DMS79 treated with DMSO at 0.1 percent for 48 hours (cell line): ENCODE measurements around the gene SBF1.
"Not testable (repeated sequence)": the region's sequence is repeated elsewhere in the genome, so short reads cannot be mapped to it uniquely, and the experiment has no call there.

Experiments
- DNase-seq: peaks from one replicate; lab custom pipeline; 2025; lab: John Stamatoyannopoulos, UW

The SBF1 gene

DNA sequence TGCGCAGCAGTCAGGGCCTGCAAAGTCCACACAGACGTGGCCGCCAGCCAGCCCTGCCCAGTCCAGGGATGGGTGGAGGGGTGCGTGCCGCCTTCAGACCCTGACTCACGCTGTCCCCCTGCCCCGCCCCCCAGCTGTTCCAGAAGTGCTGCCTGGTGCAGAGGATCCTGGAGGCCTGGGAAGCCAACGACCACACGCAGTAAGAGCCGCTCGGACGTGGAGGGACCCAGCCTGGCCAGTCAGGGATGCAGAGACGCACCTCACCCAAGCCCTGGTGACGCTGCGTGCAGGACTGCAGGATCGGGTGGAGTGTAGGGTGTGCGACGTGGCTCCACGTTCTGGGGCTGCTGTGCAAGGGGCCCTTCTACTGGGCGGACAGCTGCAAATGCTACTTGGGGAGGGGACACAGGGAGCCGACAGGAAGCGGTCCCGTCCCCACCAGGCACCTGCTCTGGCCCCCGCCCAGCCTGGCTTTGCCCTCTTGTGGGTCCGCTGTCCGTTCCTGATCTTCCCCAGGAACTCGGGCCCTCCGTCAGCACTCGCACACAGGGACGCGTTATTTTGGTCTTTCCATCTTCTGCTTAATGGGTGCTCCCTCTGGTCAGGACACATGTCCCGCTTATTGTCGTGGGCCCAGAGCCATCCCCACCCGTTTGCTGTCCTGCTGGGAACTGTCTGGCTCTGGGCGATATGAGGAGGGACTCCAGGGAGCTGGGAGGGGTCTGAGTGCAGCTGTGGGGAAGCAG, 42.5 kb downstream of the SBF1 start:
- no peak for DNase-seq

DNA sequence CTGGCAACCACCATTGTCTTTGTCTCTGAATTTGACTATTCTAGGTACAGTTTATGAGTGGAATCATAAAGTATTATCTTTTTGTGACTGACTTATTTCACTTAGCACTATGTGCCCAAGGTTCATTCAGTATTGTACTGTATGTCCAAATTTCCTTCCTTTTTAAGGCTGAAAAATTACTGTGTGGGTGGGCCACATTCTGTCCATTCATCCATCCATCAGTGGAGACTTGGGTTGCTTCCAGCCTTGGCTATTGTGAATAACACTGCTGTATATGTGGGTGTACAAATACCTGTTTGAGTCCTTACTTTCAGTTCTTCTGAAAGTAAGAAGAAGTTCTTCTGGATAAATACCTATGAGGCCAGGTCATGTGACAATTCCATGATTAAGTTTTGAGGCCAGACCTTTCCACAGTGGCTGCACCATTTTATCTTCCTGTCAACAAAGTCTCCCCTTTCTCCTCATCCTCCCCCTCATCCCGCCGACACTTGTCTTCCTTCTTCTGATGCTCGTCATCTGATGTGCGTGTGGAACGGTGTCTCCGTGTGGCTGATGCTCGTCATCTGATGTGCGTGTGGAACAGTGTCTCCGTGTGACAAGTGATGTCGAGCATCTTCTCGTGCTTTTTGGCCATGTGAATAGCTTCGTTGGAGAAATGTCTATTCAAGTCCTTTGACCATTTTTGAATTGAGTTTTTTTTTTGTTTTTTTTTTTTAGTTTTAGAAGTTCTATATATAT, 49.5 kb downstream of the SBF1 start:
- no peak for DNase-seq

DNA sequence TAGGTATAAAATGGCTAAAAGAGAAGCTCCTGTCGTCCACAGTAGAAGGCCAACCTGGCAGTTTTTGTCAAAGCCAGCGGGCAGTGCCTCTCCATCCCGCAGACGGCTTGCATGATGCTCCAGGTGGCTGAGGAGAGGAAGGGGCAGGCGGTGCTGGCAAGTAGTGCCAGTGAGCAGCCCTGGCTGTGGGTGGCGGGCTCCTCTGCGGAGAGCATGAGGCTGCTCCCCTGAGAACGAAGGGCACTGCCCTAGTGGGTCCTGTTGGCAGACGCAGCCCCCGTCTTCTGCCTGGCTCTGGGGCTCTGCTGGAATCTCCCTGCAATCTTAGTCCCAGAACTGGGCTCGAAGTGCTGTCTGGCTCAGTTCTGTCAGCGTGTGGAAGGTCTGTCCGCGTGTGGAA, 50.9 kb downstream of the SBF1 start:
- DNase-seq, result no peak

DNA sequence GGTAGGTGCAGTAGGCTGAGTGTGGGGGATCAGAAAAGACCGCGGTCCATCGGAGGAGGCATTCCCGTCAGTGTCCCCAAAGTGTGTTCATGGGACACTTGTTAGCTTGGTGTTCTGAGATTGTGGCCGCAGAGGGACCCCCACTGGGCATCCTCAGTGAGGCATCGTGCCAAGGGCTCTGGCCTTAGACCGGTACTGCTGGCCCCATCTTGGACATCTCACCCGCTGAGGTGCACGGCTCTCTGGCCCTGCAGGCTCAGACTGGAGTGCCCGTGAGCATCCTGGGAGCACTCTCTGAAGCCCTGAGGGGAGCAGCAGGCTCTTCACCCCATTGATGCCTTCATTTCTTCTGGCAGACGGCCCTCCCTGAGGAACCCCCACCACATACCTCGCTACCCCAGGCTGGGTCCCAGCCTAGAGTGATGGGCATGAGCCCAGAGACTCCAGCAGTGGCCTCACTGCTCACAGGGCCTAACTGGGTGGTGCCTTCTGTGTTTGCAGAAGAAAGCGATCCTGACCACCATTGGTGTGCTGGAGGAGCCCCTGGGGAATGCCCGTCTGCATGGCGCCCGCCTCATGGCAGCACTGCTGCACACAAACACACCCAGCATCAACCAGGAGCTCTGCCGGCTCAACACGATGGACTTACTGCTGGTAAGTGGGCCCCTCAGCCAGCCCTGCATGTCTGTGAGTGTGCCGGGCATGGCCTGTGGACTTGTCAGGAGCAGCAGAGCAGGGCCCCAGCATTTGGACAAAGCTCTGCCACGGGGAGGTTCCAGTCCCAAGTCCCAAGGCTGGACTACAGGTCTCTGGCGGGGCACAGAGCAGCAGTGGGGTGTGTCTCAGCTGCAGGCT, 51.6 kb downstream of the SBF1 start:
- no peak for DNase-seq

DNA sequence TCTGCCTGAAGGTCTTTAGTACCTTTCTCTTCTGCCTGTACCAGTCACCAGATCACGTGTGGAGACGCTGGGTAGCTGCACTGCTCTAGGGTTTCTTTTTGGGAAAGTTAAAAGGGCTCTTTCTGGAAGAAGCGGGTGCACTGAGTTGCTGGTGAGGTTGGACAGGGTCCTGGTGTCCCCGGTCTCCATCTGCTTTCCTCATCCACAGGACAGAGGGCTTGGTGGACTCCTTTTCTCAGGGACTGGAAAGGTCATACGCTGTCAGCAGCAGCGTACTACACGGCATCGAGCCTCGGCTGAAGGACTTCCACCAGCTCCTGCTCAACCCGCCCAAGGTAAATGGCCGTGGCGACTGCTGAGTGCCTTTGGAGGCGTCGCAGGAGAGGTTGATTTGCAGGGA, 52.8 kb downstream of the SBF1 start:
- DNase-seq, result no peak

DNA sequence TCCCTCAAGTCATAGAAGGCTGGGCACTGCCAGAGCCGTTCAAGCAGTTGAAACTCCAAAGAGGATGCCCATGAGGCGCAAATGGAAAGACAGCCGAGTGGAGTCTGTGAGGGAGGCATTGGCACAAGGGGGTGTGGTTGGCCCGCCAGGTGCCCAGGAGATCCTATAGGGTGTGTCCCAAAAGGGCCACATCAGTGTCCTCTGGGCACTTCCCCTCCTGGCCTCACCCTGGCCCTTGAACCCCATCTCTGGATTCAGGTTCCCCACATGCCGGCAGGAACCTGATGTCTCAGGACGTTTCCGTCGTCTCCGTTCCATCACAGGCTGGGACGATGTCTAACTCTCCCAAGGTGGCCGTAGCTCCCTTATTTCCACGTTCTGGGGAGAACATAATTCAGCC, 54.3 kb downstream of the SBF1 start:
- DNase-seq, result no peak

DNA sequence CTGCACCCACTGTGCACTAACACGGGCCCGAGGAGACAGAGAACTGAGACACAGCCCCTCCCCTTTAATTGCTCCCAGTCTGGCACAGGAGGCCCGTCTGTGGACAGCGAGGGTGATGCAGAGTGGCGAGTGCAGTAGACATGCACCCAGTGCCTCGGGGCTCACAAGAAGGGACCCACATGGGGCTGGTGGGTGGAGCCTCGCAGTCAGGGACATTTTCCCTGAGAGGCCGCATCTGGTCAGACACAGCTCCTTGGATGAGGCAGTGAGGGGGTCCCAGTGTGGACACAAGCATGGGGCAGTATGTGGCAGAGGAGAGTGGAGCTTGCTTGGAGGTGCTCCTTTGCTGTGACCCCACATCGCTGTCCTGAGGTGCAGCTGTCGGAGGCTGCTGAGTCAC, 54.8 kb downstream of the SBF1 start:
- DNase-seq, result no peak

DNA sequence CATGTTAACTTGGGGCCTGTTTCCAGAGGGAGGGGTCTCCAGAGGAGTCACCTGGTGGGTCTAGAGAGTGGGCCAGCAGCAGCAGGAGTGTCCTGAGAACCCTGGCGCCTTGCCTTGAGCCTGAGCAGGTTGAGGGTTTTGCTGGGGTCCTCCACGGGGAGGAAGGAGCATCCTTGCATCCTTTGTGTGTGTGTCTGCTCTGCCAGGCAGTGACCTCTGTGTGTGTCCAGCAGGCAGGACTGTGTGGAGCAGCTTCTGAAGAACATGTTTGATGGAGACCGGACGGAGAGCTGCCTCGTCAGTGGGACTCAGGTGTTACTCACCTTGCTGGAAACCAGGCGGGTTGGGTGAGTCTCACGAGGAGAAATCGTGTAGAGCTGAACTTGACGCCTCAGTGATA, 55.7 kb downstream of the SBF1 start:
- DNase-seq, result no peak

DNA sequence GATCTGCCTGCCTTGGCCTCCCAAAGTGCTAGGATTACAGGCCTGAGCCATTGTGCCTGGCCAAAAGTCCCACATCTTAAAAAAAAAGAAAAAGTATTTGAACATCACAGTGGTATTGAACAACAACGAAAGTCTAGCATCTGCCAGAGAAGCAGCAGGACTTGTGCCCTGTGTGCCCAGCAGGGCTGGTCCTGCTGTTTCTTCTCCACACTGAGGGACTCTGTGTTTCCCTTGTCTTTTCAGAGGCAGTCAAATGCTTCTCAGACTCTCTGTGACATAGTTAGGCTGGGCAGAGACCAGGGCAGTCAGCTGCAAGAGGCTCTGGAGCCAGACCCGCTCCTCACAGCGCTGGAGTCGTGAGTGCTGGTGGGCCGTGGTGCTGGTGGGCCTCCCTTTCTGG, 56.2 kb downstream of the SBF1 start:
- DNase-seq, result no peak

DNA sequence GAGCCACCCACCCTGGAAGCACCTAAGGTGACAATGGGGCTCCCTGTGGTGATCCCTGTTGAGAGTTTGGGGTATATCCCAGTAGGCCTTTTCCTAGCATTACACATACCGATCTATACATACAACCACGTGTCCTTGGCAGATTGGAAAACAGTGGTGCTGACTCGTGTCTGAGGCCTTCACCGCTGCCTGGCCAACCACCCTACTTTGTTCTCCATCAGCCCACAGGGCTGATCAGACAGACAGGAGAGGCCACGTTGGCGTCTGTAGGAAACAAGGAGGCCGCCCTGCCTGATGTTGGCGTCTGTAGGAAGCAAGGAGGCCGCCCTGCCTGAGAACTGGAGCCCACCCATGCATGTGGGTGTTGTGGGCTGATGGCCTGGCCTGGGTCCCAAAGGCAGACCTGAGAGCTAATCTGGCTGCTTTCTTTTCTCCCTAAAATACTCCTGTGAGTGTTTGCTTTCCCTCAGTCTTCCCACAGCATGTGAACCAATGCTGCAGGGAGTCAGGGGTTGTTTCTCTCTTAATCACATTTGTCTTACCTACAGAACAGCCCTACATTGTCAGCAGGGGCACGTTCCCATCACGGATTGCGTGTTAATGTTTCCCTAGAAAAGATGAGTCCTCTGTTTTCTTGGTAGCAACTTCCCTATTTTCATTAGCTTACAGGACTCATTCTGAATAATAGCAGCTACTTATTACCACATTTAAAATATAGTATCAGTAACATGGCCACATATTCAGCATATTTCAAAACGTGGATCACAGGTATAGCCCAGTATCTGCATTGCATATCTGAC, 57.2 kb downstream of the SBF1 start:
- DNase-seq, result no peak

DNA sequence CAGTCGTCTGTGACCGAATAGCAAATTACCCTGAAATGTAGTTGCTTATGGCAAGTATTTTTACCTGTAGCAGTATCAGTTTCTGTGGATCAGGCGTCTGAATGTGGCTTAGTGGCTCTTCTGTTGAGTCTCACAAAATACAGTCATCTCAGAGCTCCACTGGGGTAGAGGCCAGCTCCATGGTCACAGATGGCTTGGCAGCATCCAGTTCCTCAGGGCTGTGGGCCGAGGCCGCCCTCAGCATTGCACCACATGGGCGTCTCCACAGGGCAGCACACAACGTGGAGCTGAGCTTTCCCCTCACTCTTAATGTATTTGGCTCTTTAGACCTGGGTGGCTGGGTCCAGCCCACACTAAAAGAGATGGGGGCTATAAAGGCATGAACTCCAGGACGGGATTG, 57.8 kb downstream of the SBF1 start:
- no peak for DNase-seq

DNA sequence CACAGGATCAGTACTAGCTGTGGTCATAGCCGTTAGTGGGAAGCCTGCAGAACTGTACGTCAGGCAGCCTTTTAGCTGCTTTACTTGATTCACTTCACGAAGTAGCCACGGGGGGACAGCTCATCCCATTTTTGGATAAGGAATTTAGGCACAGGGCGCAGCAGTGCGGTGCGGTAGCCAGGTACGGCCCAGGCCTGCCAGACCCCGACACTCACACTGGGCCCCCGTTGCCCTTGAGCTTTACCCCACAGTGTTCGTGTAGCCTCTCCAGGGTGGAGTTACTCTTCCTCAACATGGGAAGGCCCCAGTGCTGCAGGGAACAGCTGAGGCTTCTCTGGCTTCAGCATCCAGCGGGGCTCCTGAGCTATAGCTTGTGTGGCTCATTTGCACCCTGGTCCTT, 59.4 kb downstream of the SBF1 start:
- no peak for DNase-seq

DNA sequence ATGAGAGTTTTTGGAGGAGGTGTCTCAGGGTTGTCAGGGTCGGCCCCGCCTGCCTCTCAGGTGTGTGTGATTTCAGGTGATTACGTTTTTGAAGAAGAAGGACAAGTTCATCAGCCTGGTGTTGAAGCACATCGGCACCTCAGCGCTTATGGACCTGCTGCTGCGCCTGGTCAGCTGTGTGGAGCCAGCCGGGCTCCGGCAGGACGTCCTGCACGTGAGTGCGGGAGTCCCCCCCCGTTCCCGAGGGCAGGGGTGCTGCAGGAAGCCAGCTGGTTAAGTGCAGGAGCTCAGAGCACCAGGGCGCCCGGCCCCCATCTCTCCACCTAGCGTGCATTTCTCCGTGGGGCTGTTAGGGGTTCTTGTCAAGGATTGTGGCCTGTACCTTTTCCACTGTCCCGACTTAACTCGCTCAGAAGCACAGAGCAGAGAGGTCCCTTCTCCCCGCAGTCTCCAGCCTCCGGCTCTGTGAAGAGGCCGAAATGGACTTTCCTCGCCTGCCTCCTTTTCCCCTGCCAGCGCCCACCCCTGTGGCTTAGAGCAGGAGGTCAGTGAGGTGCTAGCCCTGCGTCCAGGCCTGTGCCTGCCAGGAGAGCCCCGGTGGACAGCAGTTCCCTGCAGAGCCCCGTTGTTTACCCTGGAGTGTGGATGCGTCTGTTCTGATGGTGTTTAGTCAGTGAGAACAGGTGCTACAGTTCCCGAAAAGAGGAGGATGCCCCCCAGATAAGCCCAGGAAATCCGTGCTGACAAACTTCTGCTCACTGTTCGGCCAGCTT, 60.2 kb downstream of the SBF1 start:
- no peak for DNase-seq

DNA sequence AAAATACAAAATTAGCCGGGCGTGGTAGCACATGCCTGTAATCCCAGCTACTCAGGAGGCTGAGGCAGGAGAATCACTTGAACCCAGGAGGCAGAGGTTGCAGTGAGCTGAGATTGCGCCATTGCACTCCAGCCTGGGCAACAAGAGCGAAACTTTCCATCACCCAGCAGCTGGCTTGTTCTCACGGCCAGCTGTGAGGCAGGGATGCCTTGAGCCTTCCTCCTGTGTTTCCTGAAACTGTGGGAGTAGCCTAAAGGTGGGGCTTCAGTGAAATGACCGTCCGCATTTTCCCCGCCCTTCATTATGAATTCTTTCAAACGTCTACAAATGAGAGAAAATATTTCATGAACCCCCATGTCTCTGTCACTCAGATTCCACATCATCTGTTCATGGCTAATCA, 65.9 kb downstream of the SBF1 start:
- DNase-seq, result not testable (repeated sequence)

DNA sequence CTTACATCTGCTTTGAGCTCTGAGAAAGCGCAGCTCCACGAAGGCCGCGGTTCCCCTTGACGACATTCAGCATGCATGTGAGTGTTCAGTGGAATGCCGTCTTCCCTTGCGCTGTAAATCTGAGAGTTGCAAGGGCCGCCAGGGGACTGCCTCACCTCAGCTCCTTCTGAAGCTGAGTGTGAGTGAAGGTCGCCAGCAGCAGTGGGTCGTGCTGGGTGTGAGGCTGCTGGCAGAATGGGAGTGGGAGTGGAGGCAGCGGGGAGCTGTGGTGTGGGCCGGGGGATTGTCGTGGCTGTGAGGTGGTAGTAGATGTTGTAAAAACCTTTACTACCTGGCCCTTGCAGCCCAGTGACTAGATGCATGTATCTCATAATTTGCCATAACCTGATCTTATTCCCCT, 66.5 kb downstream of the SBF1 start:
- DNase-seq, result no peak

DNA sequence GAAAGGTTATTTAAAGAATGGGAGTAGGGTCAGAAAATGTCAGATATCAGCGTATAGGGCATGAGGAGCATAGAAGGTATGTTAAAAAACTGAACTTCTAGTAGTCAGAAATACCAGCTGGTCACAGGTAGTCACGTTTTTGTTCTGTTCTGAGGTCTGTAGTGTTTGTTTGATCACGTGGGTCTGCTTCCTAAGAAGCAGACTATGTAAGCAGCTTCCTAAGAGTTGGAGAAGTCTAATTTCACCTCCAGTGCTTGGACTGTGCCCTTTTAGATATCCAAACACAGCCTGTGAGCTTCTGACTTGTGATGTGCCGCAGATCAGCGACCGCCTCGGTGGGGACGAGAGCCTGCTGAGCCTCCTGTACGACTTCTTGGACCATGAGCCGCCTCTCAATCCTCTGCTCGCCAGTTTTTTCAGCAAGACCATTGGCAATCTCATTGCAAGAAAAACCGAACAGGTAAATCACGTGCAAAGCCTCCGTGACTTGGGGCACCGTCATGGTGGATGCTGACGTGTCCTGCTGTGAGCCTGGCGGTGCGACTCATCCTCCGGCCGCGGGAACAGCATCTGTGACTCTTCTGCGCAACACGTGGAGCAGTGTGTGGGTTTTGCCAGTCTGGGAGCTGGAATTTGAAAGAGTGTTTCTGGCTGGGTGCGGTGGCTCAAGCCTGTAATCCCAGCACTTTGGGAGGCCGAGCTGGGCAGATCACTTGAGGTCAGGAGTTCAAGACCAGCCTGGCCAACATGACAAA, 68.2 kb downstream of the SBF1 start:
- no peak for DNase-seq

DNA sequence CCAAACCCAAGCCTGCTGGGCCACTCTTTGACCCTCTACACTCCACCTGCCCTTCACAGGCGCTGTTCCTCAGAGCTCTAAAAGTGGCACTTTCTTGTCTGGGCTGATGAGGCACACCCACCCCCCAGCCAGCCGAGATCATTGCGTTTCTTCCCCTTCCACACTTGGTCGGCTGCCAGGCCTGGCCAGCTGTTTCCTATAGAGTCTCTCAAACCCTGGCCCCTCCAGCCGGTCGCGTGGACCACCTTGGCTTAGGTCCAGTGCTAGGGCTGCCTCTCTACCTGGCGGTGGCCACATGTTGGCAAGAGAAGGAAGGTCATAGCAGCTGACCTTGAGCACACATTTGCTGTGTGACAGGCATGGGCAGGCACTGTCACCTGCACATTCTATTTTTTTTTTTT, 71.1 kb downstream of the SBF1 start:
- peak; percentile 12 for DNase-seq

DNA sequence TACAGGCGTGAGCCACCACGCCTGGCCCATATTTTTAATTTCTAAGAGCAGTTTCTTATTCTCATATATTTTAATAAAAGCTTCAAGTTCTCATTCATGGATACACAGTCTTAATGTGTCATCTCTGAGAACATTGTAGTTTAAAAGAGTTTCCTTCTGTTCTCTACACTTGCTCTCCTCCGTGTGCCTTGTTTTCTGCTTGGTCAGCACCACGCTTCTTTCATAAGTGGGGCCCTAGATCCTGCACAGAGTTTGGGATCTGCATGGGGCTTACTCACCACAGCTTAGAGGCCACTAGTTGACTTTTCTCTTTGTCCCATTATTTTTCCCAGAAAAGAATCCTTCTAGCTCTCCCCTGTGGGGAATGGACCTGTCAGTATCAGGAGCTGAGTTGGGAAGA, 72.9 kb downstream of the SBF1 start:
- no peak for DNase-seq

DNA sequence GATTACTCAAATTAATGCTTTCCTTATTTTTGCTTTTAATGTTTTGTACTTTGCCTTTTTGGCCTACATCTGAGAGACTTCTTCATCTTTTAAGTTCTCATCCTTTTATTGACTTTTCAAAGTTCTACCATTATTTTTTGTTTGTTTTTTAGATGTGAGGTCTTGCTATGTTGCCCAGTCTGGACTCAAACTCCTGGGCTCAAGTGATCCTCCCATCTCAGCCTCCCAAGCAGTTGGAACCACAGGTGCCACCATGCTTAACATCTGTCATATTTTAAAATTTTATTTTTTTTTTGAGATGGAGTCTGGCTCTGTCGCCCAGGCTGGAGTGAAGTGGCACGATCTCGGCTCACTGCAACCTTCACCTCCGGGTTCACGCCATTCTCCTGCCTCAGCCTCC, 73.9 kb downstream of the SBF1 start:
- no peak for DNase-seq

DNA sequence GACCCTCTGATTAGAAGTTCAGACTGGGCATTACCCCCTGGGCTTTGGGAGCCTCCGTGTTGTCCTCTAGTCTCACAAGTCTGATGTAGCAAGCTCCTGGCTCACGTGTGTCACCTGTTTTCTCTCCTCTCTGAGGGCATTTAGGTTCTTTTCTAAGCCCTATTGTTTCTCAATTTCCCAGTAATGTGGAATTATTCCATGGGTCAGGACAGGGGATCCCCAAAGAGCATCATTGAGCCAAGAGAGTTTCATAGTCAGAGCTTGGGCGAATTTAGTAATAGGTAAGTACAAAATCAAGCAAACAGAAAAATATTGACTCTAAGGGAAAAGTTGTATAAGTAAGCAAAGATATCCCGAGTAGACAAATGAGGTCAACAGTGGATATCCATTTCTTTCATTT, 74.4 kb downstream of the SBF1 start:
- DNase-seq, result no peak
